Endothelial cell of umbilical vein (primary cell): ENCODE data around the gene ALPK1. TPM values are rescaled to one million over a fixed set of nuclear protein-coding genes. Genes with fewer than 3 reads are reported as not detected.

Source experiments
- Bru-seq: library from RNA; stranded (reverse); fragments of 400-500 nt; gene quantifications from one replicate; lab custom pipeline; 2021; lab: Mats Ljungman, UMichigan
- BruChase-seq, 2 experiments: library from RNA; stranded (reverse); fragments of 400-500 nt; gene quantifications; one replicate each; lab custom pipeline; 2021; lab: Mats Ljungman, UMichigan
- BruUV-seq: library from RNA; stranded (reverse); fragments of 400-500 nt; replicated peaks from 2 replicates; lab custom pipeline; 2021; lab: Mats Ljungman, UMichigan
- CTCF ChIA-PET: fragments of 300-600, 350-600 bp; sonication (Branson Sonifier 250); formaldehyde crosslinking; loops from one replicate; lab custom pipeline; 2021; ENCODE audit warnings: antibody characterized with exemption, inconsistent platforms; lab: Charles Lee
- POLR2A ChIA-PET: fragments of 300-600, 350-600 bp; sonication (Branson Sonifier 250); formaldehyde crosslinking; loops from one replicate; lab custom pipeline; 2021; ENCODE audit warnings: antibody characterized with exemption, inconsistent platforms; lab: Charles Lee
- DNase-seq: peaks from one replicate; pipeline ENCODE4 v3.0.0-alpha.2; 2011; ENCODE audit warnings: low read depth, low spot score
- FAIRE-seq: peaks from 2 replicates; lab custom pipeline; 2011; peaks lifted over from hg19 to GRCh38; lab: Jason Lieb, UNC
- H2AFZ ChIP-seq: 2 replicates; pipeline ENCODE4 v1.6.0; 2012; ENCODE audit warnings: low read depth, low read length, control low read depth, inconsistent platforms
- H3K27ac ChIP-seq: 2 replicates; pipeline ENCODE4 v1.5.1; 2011; ENCODE audit warnings: low read depth, mild to moderate bottlenecking, control low read depth, low read length, moderate library complexity; ENCODE audit not compliant: insufficient read depth
- H3K27me3 ChIP-seq, 2 experiments: 2 replicates each; pipeline versions ENCODE4 v1.6.0 to v1.6.1; 2011; ENCODE audit warnings: low read length in 2 of 2, mixed read lengths in 1 of 2; ENCODE audit not compliant: control insufficient read depth in 2 of 2, insufficient read depth in 2 of 2
- H3K36me3 ChIP-seq, 2 experiments: 2 replicates in 1 of 2; 3 replicates in 1 of 2; pipeline ENCODE4 v1.5.1; 2011; ENCODE audit warnings: low read length in 2 of 2, mild to moderate bottlenecking in 1 of 2, moderate library complexity in 1 of 2; ENCODE audit not compliant: control insufficient read depth in 2 of 2, insufficient read depth in 2 of 2; ENCODE audit errors: extremely low read depth in 1 of 2
- H3K4me1 ChIP-seq: 3 replicates; pipeline ENCODE4 v1.5.1; 2011; ENCODE audit warnings: mild to moderate bottlenecking, low read length; ENCODE audit not compliant: control insufficient read depth, insufficient read depth; ENCODE audit errors: extremely low read depth
- H3K4me2 ChIP-seq: 2 replicates; pipeline ENCODE4 v1.6.1; 2011; ENCODE audit warnings: low read length, control low read depth, mixed read lengths; ENCODE audit not compliant: insufficient read depth
- H3K4me3 ChIP-seq, 3 experiments: fragments of 200-600 bp in 1 of 3; sonication (generic), shearing (Covaris generic) in 1 of 3; replicated peaks in 1 of 3; 2 replicates each; pipeline ENCODE4 v1.5.1; 2011 to 2016; ENCODE audit warnings: control low read depth in 3 of 3, low read length in 3 of 3, mild to moderate bottlenecking in 2 of 3, inconsistent platforms in 1 of 3, low read depth in 1 of 3, moderate library complexity in 1 of 3; ENCODE audit not compliant: insufficient read depth in 1 of 3
- H3K79me2 ChIP-seq: 2 replicates; pipeline ENCODE4 v1.6.0; 2012; ENCODE audit warnings: low read length, inconsistent platforms; ENCODE audit not compliant: control insufficient read depth, insufficient read depth
- H3K9ac ChIP-seq: replicated peaks from 2 replicates; pipeline ENCODE3; 2011; ENCODE audit warnings: low read length, control low read depth; ENCODE audit not compliant: insufficient read depth; ENCODE audit errors: extremely low read depth
- H3K9me1 ChIP-seq: replicated peaks from 3 replicates; pipeline ENCODE4 v1.6.0; 2011; ENCODE audit warnings: mild to moderate bottlenecking, low read length; ENCODE audit not compliant: control insufficient read depth, insufficient read depth; ENCODE audit errors: extremely low read depth
- H3K9me3 ChIP-seq: replicated peaks from 2 replicates; pipeline ENCODE4 v1.5.1; 2012; ENCODE audit warnings: low read length, inconsistent platforms; ENCODE audit not compliant: control insufficient read depth, insufficient read depth
- H4K20me1 ChIP-seq: replicated peaks from 2 replicates; pipeline ENCODE3; 2011; ENCODE audit warnings: mild to moderate bottlenecking, low read length; ENCODE audit not compliant: control insufficient read depth, insufficient read depth; ENCODE audit errors: extremely low read depth
- CTCF ChIP-seq, 2 donors: IDR thresholded peaks; 1 replicate in 1 of 2; 2 replicates in 1 of 2; pipeline ENCODE4 v1.5.1; 2011; ENCODE audit warnings: low read length in 2 of 2, mild to moderate bottlenecking in 2 of 2, moderate library complexity in 2 of 2, control low read depth in 1 of 2, inconsistent platforms in 1 of 2, low read depth in 1 of 2; ENCODE audit not compliant: insufficient read depth in 1 of 2; ENCODE audit errors: extremely low read depth in 1 of 2
- EZH2 ChIP-seq: IDR thresholded peaks from 2 replicates; pipeline ENCODE4 v1.6.1; 2012; ENCODE audit warnings: borderline replicate concordance, low read depth, mild to moderate bottlenecking, moderate library complexity, low read length, inconsistent platforms; ENCODE audit not compliant: severe bottlenecking
- FOS ChIP-seq: IDR thresholded peaks from 2 replicates; pipeline ENCODE4 v1.6.1; 2011; ENCODE audit warnings: mild to moderate bottlenecking, low read length, moderate library complexity, borderline replicate concordance; ENCODE audit not compliant: insufficient read depth
- GATA2 ChIP-seq: IDR thresholded peaks from 2 replicates; pipeline ENCODE4 v1.7.0; 2011; ENCODE audit warnings: low read depth, mild to moderate bottlenecking, moderate library complexity, mixed read lengths, low read length; ENCODE audit not compliant: insufficient read length, insufficient read depth
- JUN ChIP-seq: IDR thresholded peaks from 2 replicates; pipeline ENCODE4 v1.6.1; 2011; ENCODE audit warnings: borderline replicate concordance, low read depth; ENCODE audit not compliant: insufficient read length, insufficient read depth
- MAX ChIP-seq: IDR thresholded peaks from 2 replicates; pipeline ENCODE4 v1.6.1; 2011; ENCODE audit not compliant: insufficient read depth, insufficient read length
- MYC ChIP-seq: IDR thresholded peaks from one replicate; pipeline ENCODE4 v1.6.1; 2011; ENCODE audit warnings: mild to moderate bottlenecking, low read depth, low read length
- POLR2A ChIP-seq: IDR thresholded peaks from 2 replicates; pipeline ENCODE4 v1.6.1; 2012; ENCODE audit warnings: low read depth, mild to moderate bottlenecking, control low read depth, low read length
- POLR2AphosphoS5 ChIP-seq: IDR thresholded peaks from 2 replicates; pipeline ENCODE4 v1.6.1; 2012; ENCODE audit warnings: low read depth, mild to moderate bottlenecking, control low read depth, low read length, moderate library complexity; ENCODE audit not compliant: insufficient read depth
- dilution Hi-C: fragments of 300-500 bp; cut with MboI; formaldehyde crosslinking; loops from one replicate; pipeline ENCODE4 v1.15.0; 2019; ENCODE audit warnings: low sequenced_read_pairs; ENCODE audit not compliant: extremely low pct_ligation_motif_present
- intact Hi-C: fragments of 100-400 bp; cut with micrococcal nuclease; formaldehyde crosslinking; loops from one replicate; pipeline ENCODE4 v1.10.0; 2022
- long read RNA-seq: library from polyadenylated mRNA; stranded (forward); transcript quantifications from one replicate; pipeline ENCODE4 v2.0.0, GENCODE V29; 2021
- polyA minus RNA-seq, 3 experiments: library from RNA; depleted of rRNA, polyadenylated mRNA; stranded (reverse); fragments of >200 nt; gene quantifications; 1 replicate in 1 of 3; 2 replicates in 2 of 3; pipeline ENCODE4 v1.2.3, GENCODE V29; 2011
- polyA plus RNA-seq, 4 experiments: library from polyadenylated mRNA; depleted of rRNA in 3 of 4; stranded (reverse) in 3 of 4; unstranded in 1 of 4; fragments of >200 nt; gene quantifications; 2 replicates each; pipeline versions ENCODE4 v1.2.1 to v1.2.3, GENCODE V29; 2011 to 2012; ENCODE audit warnings: missing spikeins in 1 of 4
- total RNA-seq: library from RNA; stranded (reverse); gene quantifications from 2 replicates; pipeline ENCODE4 v1.2.3, GENCODE V29; 2021

Gene ALPK1
- total RNA-seq (3.3 and 5.5 TPM in 2 replicates), polyA plus RNA-seq (1.4 and 1.5 TPM in 2 replicates), polyA minus RNA-seq (4.4 and 8.8 TPM in 2 replicates), Bru-seq, nascent RNA (percentile 42 among the genes with signal in this experiment), BruChase-seq, experiment 1, labeled RNA remaining after a 6-hour chase (percentile 32 among the genes with signal in this experiment), BruChase-seq, experiment 2, labeled RNA remaining after a 2-hour chase (percentile 35 among the genes with signal in this experiment)
- polyA plus RNA-seq (2011; cell fraction: cytosol; rRNA removed): 1.3 and 1.5 TPM in 2 replicates
- 6.8 and 9.0 TPM in 2 replicates for polyA plus RNA-seq (2011; cell fraction: nucleus; rRNA removed)
- 3.0 and 4.4 TPM in 2 replicates for polyA plus RNA-seq (2012)
- polyA minus RNA-seq (2011; cell fraction: cytosol; rRNA and poly(A)+ RNA removed): 3.0 TPM
- polyA minus RNA-seq (2011; cell fraction: nucleus; rRNA and poly(A)+ RNA removed): 16.5 and 20.4 TPM in 2 replicates
- long read RNA-seq, partial matches to known transcripts: 4 of 7 reads
- long read RNA-seq, other reads (novel, unspliced or antisense): 3 of 7 reads

- CTCF ChIA-PET: interaction anchor here (0.7 to 1.8 kb wide), 12 partner anchors 10 to 1126 kb away, joined by 3 to 8 read pairs (median 3); partner anchors contain the start of genes LARP7 and TIFA
- Histone ChIP-seq H3K79me2 (no peaks in the 10 kb centered on the region), H3K4me3 (peak within 1 kb of the TSS; percentile 23 to 64 (median 41)), H3K27ac (no peak within 1 kb of the TSS), H3K9me3 (no peaks in the 10 kb centered on the region), H3K9ac (peak within 1 kb of the TSS; percentile 34), H3K36me3 (no peaks in the 10 kb centered on the region), H3K4me1 (peaks cover 5% of the 10 kb centered on the region), H2AFZ (peak within 1 kb of the TSS; percentile 91), H3K27me3 (no peaks in the 10 kb centered on the region), H3K9me1 (no peaks in the 10 kb centered on the region), H4K20me1 (no peaks in the 10 kb centered on the region), H3K4me2 (peak within 1 kb of the TSS; percentile 83)
- TF ChIP-seq FOS: no peak
- TF ChIP-seq POLR2AphosphoS5: no peak
- TF ChIP-seq EZH2: no peak
- no peak for TF ChIP-seq MYC
- no peak for TF ChIP-seq CTCF (IDR thresholded peaks at IDR 0.05; ENCODE audit: extremely low read depth in 1 of 2, insufficient read depth in 1 of 2, low read depth in 1 of 2, low read length in 2 of 2)
- no peak for TF ChIP-seq MAX
- no peak for TF ChIP-seq JUN
- no peak for TF ChIP-seq GATA2
- TF ChIP-seq POLR2A: no peak
- FAIRE-seq: peak; percentile 38
- POLR2A ChIA-PET: no interaction called here
- BruUV-seq: no TSS peak
- peak; percentile 82 for DNase-seq
- intact Hi-C loops (no loop called here), dilution Hi-C loops (no loop called here)
These were observed at the start of gene ALPK1 for GRCh38 chr4:112296949-112297880. Gene ALPK1, plus strand, starts transcription at chr4:112297369.
